Kidney (tissue), 14 donors: ENCODE measurements around the gene MAP2K7. TPM values are rescaled to one million over a fixed set of nuclear protein-coding genes. Genes with fewer than 3 reads are reported as not detected.

Experiments used
- DNase-seq, 5 donors: peaks; one replicate each; pipeline ENCODE4 v3.0.0-alpha.2; 2013 to 2020
- FAIRE-seq: peaks from 2 replicates; lab custom pipeline; 2012; peaks lifted over from hg19 to GRCh38; lab: Jason Lieb, UNC
- H3K27ac ChIP-seq, 2 donors: one replicate each; pipeline ENCODE4 v1.7.0; 2013; ENCODE audit warnings: low read depth in 2 of 2, low read length in 2 of 2, inconsistent platforms in 1 of 2
- H3K27me3 ChIP-seq: one replicate; pipeline ENCODE4 v1.7.1; 2013; ENCODE audit warnings: low read length, inconsistent platforms; ENCODE audit not compliant: control insufficient read depth, insufficient read depth
- H3K36me3 ChIP-seq, 3 donors: one replicate each; pipeline versions ENCODE4 v1.7.0 to v1.7.1; 2013; ENCODE audit warnings: low read length in 3 of 3, control low read depth in 1 of 3, inconsistent platforms in 1 of 3; ENCODE audit not compliant: insufficient read depth in 3 of 3, control insufficient read depth in 2 of 3
- H3K4me1 ChIP-seq, 3 donors: one replicate each; pipeline versions ENCODE4 v1.7.0 to v1.7.1; 2013; ENCODE audit warnings: low read length in 3 of 3, inconsistent platforms in 1 of 3, low read depth in 1 of 3; ENCODE audit not compliant: control insufficient read depth in 2 of 3, insufficient read depth in 2 of 3
- H3K4me3 ChIP-seq, 3 donors: one replicate each; pipeline versions ENCODE4 v1.7.0 to v1.8.1; 2013; ENCODE audit warnings: low read length in 3 of 3, control low read depth in 1 of 3, inconsistent platforms in 1 of 3
- H3K9ac ChIP-seq, 3 donors: one replicate each; pipeline versions ENCODE4 v1.7.0 to v1.7.1; 2013; ENCODE audit warnings: low read length in 3 of 3, control low read depth in 1 of 3, inconsistent platforms in 1 of 3
- H3K9me3 ChIP-seq, 3 donors: one replicate each; pipeline versions ENCODE4 v1.7.0 to v1.7.1; 2013; ENCODE audit warnings: low read length in 3 of 3, control low read depth in 1 of 3, inconsistent platforms in 1 of 3; ENCODE audit not compliant: control insufficient read depth in 2 of 3, insufficient read depth in 1 of 3
- intact Hi-C: fragments of 100-400 bp; cut with DNase I; formaldehyde crosslinking; loops from one replicate; pipeline ENCODE4 v1.11.1; 2022
- polyA plus RNA-seq: library from polyadenylated mRNA; stranded (reverse); fragments of 350-450 nt; fragmentation: Illumina TruSeq; extraction: RNeasy Lipid Tissue Mini Kit (QIAGEN cat#74804); gene quantifications from one replicate; pipeline ENCODE4 v1.2.3, GENCODE V29; 2014; ENCODE audit warnings: low read depth, low replicate concordance; ENCODE audit not compliant: insufficient read depth
- total RNA-seq: library from RNA; stranded (reverse); fragmentation: NEBNext Ultra II Directional; extraction: Animal tissue kit (Norgen Biotek cat#: 25700); gene quantifications from one replicate; pipeline ENCODE4 v1.2.1, GENCODE V29; 2021
- TF ChIP-seq, protein P1 (sequence below): IDR thresholded peaks from 3 replicates; pipeline ENCODE4 v1.5.1; 2012; ENCODE audit warnings: mild to moderate bottlenecking, moderate library complexity, borderline replicate concordance; ENCODE audit not compliant: insufficient read depth; ENCODE audit errors: extremely low read depth
- donor health status: control.
- donor health status: control.
- donor health status: control.
- donor health status: control.
- donor health status: control.
- donor health status: DM: yes; HTN: yes; CAD: no.
- donor health status: Normal renal cell carcinoma (clear cell type).

MAP2K7 gene
- total and polyA plus RNA-seq, 2 donors from 2014 or later: 16.7 to 37.0 TPM

GRCh38 chr19:7905268-7905667, 1.6 kb downstream of the MAP2K7 start:
- DNase-seq: peak in 1 of 5 donors; percentile 68
- TF ChIP-seq, protein P1, sequence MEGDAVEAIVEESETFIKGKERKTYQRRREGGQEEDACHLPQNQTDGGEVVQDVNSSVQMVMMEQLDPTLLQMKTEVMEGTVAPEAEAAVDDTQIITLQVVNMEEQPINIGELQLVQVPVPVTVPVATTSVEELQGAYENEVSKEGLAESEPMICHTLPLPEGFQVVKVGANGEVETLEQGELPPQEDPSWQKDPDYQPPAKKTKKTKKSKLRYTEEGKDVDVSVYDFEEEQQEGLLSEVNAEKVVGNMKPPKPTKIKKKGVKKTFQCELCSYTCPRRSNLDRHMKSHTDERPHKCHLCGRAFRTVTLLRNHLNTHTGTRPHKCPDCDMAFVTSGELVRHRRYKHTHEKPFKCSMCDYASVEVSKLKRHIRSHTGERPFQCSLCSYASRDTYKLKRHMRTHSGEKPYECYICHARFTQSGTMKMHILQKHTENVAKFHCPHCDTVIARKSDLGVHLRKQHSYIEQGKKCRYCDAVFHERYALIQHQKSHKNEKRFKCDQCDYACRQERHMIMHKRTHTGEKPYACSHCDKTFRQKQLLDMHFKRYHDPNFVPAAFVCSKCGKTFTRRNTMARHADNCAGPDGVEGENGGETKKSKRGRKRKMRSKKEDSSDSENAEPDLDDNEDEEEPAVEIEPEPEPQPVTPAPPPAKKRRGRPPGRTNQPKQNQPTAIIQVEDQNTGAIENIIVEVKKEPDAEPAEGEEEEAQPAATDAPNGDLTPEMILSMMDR: no peak
- H3K36me3 ChIP-seq: peaks cover 0 to 1% (median 0%) of the 10 kb centered on the region in 3 donors
- H3K9me3 ChIP-seq: no peaks in the 10 kb centered on the region
- H3K27me3 ChIP-seq: no peaks in the 10 kb centered on the region
- H3K27ac ChIP-seq: no peak overlapping the region
- peak overlapping the region in 1 of 3 donors; percentile 91 for H3K9ac ChIP-seq
- intact Hi-C loops: no loop called here
- peaks cover 0 to 21% (median 12%) of the 10 kb centered on the region in 3 donors for H3K4me1 ChIP-seq
- peak overlapping the region in 1 of 3 donors; percentile 91 for H3K4me3 ChIP-seq
- no peak for FAIRE-seq

GRCh38 chr19:7905859-7906258, 2.2 kb downstream of the MAP2K7 start:
- no peaks in the 10 kb centered on the region for H3K9me3 ChIP-seq
- peaks cover 0 to 6% (median 0%) of the 10 kb centered on the region in 3 donors for H3K36me3 ChIP-seq
- intact Hi-C loops: no loop called here
- no peaks in the 10 kb centered on the region for H3K27me3 ChIP-seq
- TF ChIP-seq, protein P1: no peak
- H3K27ac ChIP-seq: no peak overlapping the region
- peak in 1 of 5 donors; percentile 61 for DNase-seq
- peak overlapping the region in 1 of 3 donors; percentile 23 for H3K9ac ChIP-seq
- peaks cover 0 to 21% (median 12%) of the 10 kb centered on the region in 3 donors for H3K4me1 ChIP-seq
- H3K4me3 ChIP-seq: no peak overlapping the region
- FAIRE-seq: no peak

DNA sequence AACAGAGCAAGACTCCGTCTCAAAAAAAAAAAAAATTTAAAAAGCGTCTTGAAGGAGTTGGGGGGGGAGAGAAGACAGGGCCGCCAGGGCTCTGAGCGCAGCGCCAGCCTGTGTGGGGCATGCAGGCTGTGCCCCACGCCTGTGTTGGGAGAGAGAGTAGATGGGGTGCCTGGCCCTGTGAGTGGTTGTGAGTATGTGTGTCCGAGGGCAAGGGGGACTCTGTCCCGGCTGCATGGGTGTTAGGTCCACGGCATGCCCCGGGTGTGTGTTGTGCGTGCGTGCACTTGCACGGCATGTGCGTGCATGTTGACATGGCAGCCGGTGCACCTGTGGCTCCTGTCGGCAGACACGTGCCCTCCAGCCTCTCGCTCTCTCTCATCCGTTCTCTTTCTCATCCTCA, 3.4 kb downstream of the MAP2K7 start:
- TF ChIP-seq, protein P1: no peak
- intact Hi-C loops: no loop called here
- DNase-seq: peak in 1 of 5 donors; percentile 41

DNA sequence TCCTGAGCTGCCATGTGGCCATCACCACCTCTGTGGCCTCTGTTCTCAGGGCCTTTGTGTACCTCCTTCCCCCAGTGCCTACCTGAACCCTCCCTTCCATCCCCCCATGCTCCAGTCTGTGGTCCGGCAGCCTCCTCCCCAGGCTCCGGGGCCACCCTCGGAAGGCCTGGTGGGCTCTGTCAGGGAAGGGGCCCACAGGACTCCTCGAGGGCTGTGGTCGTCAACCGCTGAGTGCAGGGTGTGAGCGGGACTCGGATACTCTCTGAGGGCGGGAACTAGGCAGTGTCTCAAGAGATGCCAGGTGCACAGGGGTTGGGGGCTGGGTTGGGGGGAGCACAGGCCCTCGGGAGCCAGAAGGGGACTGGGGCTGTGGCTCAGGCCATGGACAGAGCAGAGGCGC, 3.9 kb downstream of the MAP2K7 start:
- Histone ChIP-seq H3K4me3 (no peak overlapping the region), H3K4me1 (peaks cover 0 to 20% (median 12%) of the 10 kb centered on the region in 3 donors), H3K9me3 (no peaks in the 10 kb centered on the region), H3K27me3 (no peaks in the 10 kb centered on the region), H3K36me3 (peaks cover 0 to 10% (median 2%) of the 10 kb centered on the region in 3 donors), H3K27ac (no peak overlapping the region), H3K9ac (no peak overlapping the region)
- TF ChIP-seq, protein P1: no peak
- FAIRE-seq (no peak), DNase-seq (peak in 1 of 5 donors; percentile 44)
- intact Hi-C loops: no loop called here

More for the DNA sequence above, 3.4 kb downstream of the MAP2K7 start:
- H3K36me3 ChIP-seq: peaks cover 0 to 8% (median 2%) of the 10 kb centered on the region in 3 donors
- H3K9me3 ChIP-seq: no peaks in the 10 kb centered on the region
- no peak overlapping the region for H3K4me3 ChIP-seq
- no peaks in the 10 kb centered on the region for H3K27me3 ChIP-seq
- FAIRE-seq: no peak
- H3K27ac ChIP-seq: no peak overlapping the region
- no peak overlapping the region for H3K9ac ChIP-seq
- peaks cover 0 to 21% (median 12%) of the 10 kb centered on the region in 3 donors for H3K4me1 ChIP-seq
